ENCODE measurements around the gene CEP128.
A peak's percentile ranks its signal among the peaks of the same experiment; 100 is the strongest.

Gene CEP128

GRCh38 chr14:80941241-80942185 lies at the start of gene CEP128:
TSS of gene CEP128 (minus strand) at chr14:80941738.
- peak; percentile 96 for DNase-seq (ENCODE audit: low spot score)

GRCh38 chr14:80988735-80989429 lies 47.3 kb upstream of the CEP128 start:
- no peak for DNase-seq (ENCODE audit: low spot score)

- DNase-seq (ENCODE audit: low spot score) = no peak
Observed at GRCh38 chr14:80988192-80988591, 46.7 kb upstream of the CEP128 start.

GRCh38 chr14:80987235-80988032 lies 45.9 kb upstream of the CEP128 start:
- DNase-seq (ENCODE audit: low spot score) = no peak

GRCh38 chr14:80982711-80983110 lies 41.2 kb upstream of the CEP128 start:
- DNase-seq (ENCODE audit: low spot score) = no peak

- no peak for DNase-seq (ENCODE audit: low spot score)
Observed at GRCh38 chr14:80981673-80982072, 40.1 kb upstream of the CEP128 start.

- DNase-seq (ENCODE audit: low spot score) = no peak
Observed at GRCh38 chr14:80981156-80981555, 39.6 kb upstream of the CEP128 start.

GRCh38 chr14:80979951-80980350 lies 38.4 kb upstream of the CEP128 start:
- DNase-seq (ENCODE audit: low spot score) = no peak

- no peak for DNase-seq (ENCODE audit: low spot score)
Observed at GRCh38 chr14:80978403-80978802, 36.9 kb upstream of the CEP128 start.

- no peak for DNase-seq (ENCODE audit: low spot score)
Observed at GRCh38 chr14:80977221-80977620, 35.7 kb upstream of the CEP128 start.

- no peak for DNase-seq (ENCODE audit: low spot score)
Observed at GRCh38 chr14:80974679-80975078, 33.1 kb upstream of the CEP128 start.

GRCh38 chr14:80973931-80974641 lies 32.5 kb upstream of the CEP128 start:
- DNase-seq (ENCODE audit: low spot score) = no peak

GRCh38 chr14:80965037-80965436 lies 23.5 kb upstream of the CEP128 start:
- no peak for DNase-seq (ENCODE audit: low spot score)

GRCh38 chr14:80959496-80959895 lies 18.0 kb upstream of the CEP128 start:
- no peak for DNase-seq (ENCODE audit: low spot score)

- DNase-seq (ENCODE audit: low spot score) = no peak
Observed at GRCh38 chr14:80958939-80959338, 17.4 kb upstream of the CEP128 start.

- DNase-seq (ENCODE audit: low spot score) = no peak
Observed at GRCh38 chr14:80958226-80958625, 16.7 kb upstream of the CEP128 start.

GRCh38 chr14:80957613-80958012 lies 16.1 kb upstream of the CEP128 start:
- no peak for DNase-seq (ENCODE audit: low spot score)

GRCh38 chr14:80956922-80957321 lies 15.4 kb upstream of the CEP128 start:
- no peak for DNase-seq (ENCODE audit: low spot score)

- no peak for DNase-seq (ENCODE audit: low spot score)
Observed at GRCh38 chr14:80956102-80956501, 14.6 kb upstream of the CEP128 start.

GRCh38 chr14:80955416-80955941 lies 13.9 kb upstream of the CEP128 start, which contains the start of gene TSHR:
TSS of gene TSHR (plus strand) at chr14:80955621. CDS start at chr14:80955681, 60 bp downstream.
- DNase-seq (ENCODE audit: low spot score) = peak; percentile 66

- peak; percentile 85 for DNase-seq (ENCODE audit: low spot score)
Observed at GRCh38 chr14:80954687-80955299, 13.3 kb upstream of the CEP128 start.
